HUES48 (cell line): ENCODE measurements around the gene MRAP.
"Not testable (repeated sequence)": the region's sequence is repeated elsewhere in the genome, so short reads cannot be mapped to it uniquely, and the experiment has no call there.

Experiments
- H3K27ac ChIP-seq: one replicate; pipeline ENCODE4 v1.7.0; 2013; ENCODE audit warnings: low read depth, low read length, inconsistent platforms
- H3K27me3 ChIP-seq: 2 replicates; pipeline ENCODE4 v1.6.1; 2013; ENCODE audit warnings: mild to moderate bottlenecking, low read length; ENCODE audit not compliant: control insufficient read depth, insufficient read depth
- H3K36me3 ChIP-seq: 2 replicates; pipeline ENCODE4 v1.6.1; 2013; ENCODE audit warnings: low read length; ENCODE audit not compliant: control insufficient read depth, insufficient read depth
- H3K4me1 ChIP-seq: 2 replicates; pipeline ENCODE4 v1.6.1; 2013; ENCODE audit warnings: mild to moderate bottlenecking, low read length; ENCODE audit not compliant: control insufficient read depth, insufficient read depth
- H3K4me3 ChIP-seq: 2 replicates; pipeline ENCODE4 v1.5.1; 2013; ENCODE audit warnings: mild to moderate bottlenecking, low read depth, low read length
- H3K9ac ChIP-seq: 2 replicates; pipeline ENCODE4 v1.6.1; 2013; ENCODE audit warnings: mild to moderate bottlenecking, low read depth, low read length, moderate library complexity
- H3K9me3 ChIP-seq: 2 replicates; pipeline ENCODE4 v1.6.1; 2013; ENCODE audit warnings: low read length; ENCODE audit not compliant: control insufficient read depth, insufficient read depth

The MRAP gene

GRCh38 chr21:32265321-32265720, 33.3 kb upstream of the MRAP start:
- H3K9me3 ChIP-seq, H3K27ac ChIP-seq, H3K4me3 ChIP-seq, H3K4me1 ChIP-seq, H3K27me3 ChIP-seq, H3K9ac ChIP-seq: not testable (repeated sequence)
- peaks cover 35% of the 10 kb centered on the region for H3K36me3 ChIP-seq

- Histone ChIP-seq H3K4me3 (no peak overlapping the region), H3K36me3 (peaks cover 75% of the 10 kb centered on the region), H3K27ac (no peak overlapping the region)
Observed at GRCh38 chr21:32270748-32271147, 27.9 kb upstream of the MRAP start.

DNA sequence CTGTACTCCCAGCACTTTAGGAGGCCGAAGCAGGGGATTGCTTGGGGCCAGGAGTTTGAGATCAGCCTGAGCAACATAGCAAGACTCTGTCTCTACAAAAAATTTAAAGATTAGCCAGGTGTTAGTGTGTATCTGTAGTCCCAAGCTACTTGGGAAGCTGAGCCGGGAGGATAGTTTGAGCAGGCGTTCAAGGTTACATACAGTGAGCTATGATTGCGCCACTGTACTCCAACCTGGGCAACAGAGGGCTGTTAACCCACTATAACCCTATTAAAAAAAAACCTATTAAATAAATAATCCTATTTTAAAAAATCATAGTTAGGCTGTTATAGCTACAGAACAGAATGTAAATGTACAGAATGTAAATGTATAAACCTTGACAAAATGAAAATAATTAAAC, 22.0 kb upstream of the MRAP start:
- H3K4me3 ChIP-seq = no peak overlapping the region
- no peaks in the 10 kb centered on the region for H3K27me3 ChIP-seq
- H3K4me1 ChIP-seq = peaks cover 11% of the 10 kb centered on the region
- no peaks in the 10 kb centered on the region for H3K9me3 ChIP-seq
- no peak overlapping the region for H3K9ac ChIP-seq
- peaks cover 31% of the 10 kb centered on the region for H3K36me3 ChIP-seq
- no peak overlapping the region for H3K27ac ChIP-seq

More at GRCh38 chr21:32270748-32271147, 27.9 kb upstream of the MRAP start:
- Histone ChIP-seq H3K9ac (no peak overlapping the region), H3K4me1 (no peaks in the 10 kb centered on the region), H3K9me3 (no peaks in the 10 kb centered on the region), H3K27me3 (no peaks in the 10 kb centered on the region)

- H3K4me1 ChIP-seq = peaks cover 11% of the 10 kb centered on the region
- no peaks in the 10 kb centered on the region for H3K9me3 ChIP-seq
- H3K9ac ChIP-seq = peak overlapping the region; percentile 68; the same call in 1 of the 2 replicates
- peak overlapping the region; percentile 91 for H3K4me3 ChIP-seq
- H3K36me3 ChIP-seq = peaks cover 17% of the 10 kb centered on the region
- H3K27ac ChIP-seq = peak overlapping the region; percentile 76
- no peaks in the 10 kb centered on the region for H3K27me3 ChIP-seq
Observed at GRCh38 chr21:32278103-32278502, 20.6 kb upstream of the MRAP start.

DNA sequence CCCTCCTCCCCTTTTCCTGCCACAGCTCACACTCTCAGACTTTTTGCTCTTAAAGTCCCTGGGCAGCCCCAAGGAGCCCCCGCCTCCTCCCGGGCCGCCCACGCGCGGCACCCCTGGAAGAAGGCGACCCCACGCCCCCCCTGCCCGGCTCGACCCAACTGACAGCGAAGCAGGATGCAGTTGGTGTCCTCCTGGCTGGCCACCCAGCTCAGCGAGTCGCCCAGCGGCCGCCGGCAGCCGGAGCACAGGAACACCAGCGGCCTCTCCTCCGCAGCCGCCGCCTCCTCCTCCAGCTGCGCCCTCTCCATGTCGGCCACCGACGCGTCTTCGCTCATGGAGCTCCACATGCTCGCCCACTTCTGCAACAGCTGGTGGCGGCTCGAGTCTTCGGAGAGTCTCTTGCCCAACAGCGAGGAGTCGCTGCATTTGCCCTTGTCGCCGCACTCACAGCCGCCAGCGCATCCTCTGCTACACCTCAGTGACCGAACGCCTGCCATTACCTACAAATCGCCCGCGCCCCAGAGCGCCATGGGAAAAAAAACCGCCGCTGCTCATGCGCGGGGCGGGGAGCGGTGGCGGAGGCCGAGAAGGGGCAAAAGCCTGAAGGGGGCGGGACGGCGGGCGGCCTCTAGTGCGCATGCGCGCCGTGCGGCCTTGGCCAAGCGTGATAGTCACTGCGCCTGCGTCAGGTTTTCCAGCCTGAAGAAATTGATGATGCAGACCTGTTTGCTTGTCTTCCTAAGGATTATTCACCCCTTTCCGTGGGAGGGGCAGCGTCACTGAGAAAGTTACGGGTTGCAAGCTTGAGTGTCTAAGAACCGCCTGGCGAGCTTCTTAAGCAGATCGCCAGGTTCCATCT, 19.9 kb upstream of the MRAP start, which contains the start of gene MIS18A:
Gene MIS18A, minus strand, starts transcription at position 532 of the 859 bp plus-strand sequence. Its CDS starts 35 bp downstream, at position 497.
- peak within 1 kb of the TSS; percentile 76 for H3K27ac ChIP-seq
- H3K9me3 ChIP-seq = no peaks in the 10 kb centered on the region
- no peaks in the 10 kb centered on the region for H3K27me3 ChIP-seq
- H3K36me3 ChIP-seq = peaks cover 12% of the 10 kb centered on the region
- H3K9ac ChIP-seq = peak within 1 kb of the TSS; percentile 68
- H3K4me3 ChIP-seq = peak within 1 kb of the TSS; percentile 91
- H3K4me1 ChIP-seq = peaks cover 11% of the 10 kb centered on the region

- H3K27me3 ChIP-seq = no peaks in the 10 kb centered on the region
- peak overlapping the region; percentile 91 for H3K4me3 ChIP-seq
- H3K4me1 ChIP-seq = peaks cover 11% of the 10 kb centered on the region
- no peaks in the 10 kb centered on the region for H3K9me3 ChIP-seq
- H3K36me3 ChIP-seq = peaks cover 7% of the 10 kb centered on the region
- peak overlapping the region; percentile 57 for H3K9ac ChIP-seq
- no peak overlapping the region for H3K27ac ChIP-seq
Observed at GRCh38 chr21:32279377-32279680, 19.3 kb upstream of the MRAP start.

- Histone ChIP-seq H3K27ac (no peak overlapping the region), H3K9me3 (no peaks in the 10 kb centered on the region), H3K36me3 (no peaks in the 10 kb centered on the region), H3K27me3 (no peaks in the 10 kb centered on the region), H3K4me1 (peaks cover 11% of the 10 kb centered on the region), H3K9ac (no peak overlapping the region), H3K4me3 (no peak overlapping the region)
Observed at GRCh38 chr21:32281531-32281930, 17.1 kb upstream of the MRAP start.

DNA sequence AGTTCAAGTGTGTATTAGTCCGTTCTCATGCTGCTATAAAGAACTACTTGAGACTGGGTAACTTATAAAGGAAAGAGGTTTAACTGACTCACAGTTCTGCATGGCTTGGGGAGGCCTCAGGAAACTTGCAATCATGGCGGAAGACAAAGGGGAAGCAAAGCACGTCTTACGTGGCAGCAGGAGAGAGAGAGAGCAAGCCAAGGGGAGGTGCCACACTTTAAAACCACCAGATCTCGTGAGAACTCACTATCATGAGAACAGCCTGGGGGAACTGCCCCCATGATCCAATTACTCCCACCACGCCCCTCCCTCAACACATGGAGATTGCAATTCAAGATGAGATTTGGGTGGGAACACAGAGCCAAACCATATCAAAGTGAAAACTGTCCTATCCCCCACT, 15.7 kb upstream of the MRAP start:
- peaks cover 5% of the 10 kb centered on the region for H3K4me1 ChIP-seq
- H3K4me3 ChIP-seq = no peak overlapping the region
- H3K9me3 ChIP-seq = no peaks in the 10 kb centered on the region
- H3K9ac ChIP-seq = no peak overlapping the region
- no peak overlapping the region for H3K27ac ChIP-seq
- no peaks in the 10 kb centered on the region for H3K36me3 ChIP-seq
- no peaks in the 10 kb centered on the region for H3K27me3 ChIP-seq

GRCh38 chr21:32285476-32285875, 13.2 kb upstream of the MRAP start:
- H3K4me3 ChIP-seq = no peak overlapping the region
- no peaks in the 10 kb centered on the region for H3K4me1 ChIP-seq
- H3K27ac ChIP-seq = no peak overlapping the region
- H3K9ac ChIP-seq = no peak overlapping the region
- H3K36me3 ChIP-seq = no peaks in the 10 kb centered on the region
- no peaks in the 10 kb centered on the region for H3K27me3 ChIP-seq
- no peaks in the 10 kb centered on the region for H3K9me3 ChIP-seq

DNA sequence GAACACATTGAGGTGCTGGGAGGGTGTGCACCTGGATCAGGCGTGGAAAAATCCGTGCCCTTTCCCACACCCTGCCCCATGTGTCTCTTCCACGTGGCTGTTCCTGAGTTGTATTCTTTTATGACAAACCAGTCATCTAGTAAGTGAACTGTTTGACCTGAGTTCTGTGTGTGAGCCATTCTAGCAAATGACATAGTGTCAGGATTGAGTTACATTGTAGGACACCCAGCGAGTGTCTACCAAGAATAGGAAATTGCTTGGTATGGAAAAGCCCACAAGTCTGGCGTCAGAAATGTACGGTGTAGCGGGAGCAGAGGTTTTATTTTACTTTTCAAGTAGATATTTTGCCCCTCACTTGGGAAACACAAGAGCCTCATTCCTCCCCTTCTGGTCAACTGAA, 1.2 kb upstream of the MRAP start:
- Histone ChIP-seq H3K36me3 (0 out of 2 replicates have a peak, but pooled peaks cover 3% of the 10 kb centered on the region), H3K27me3 (no peaks in the 10 kb centered on the region), H3K27ac (no peak overlapping the region), H3K9ac (no peak overlapping the region), H3K9me3 (no peaks in the 10 kb centered on the region), H3K4me1 (no peaks in the 10 kb centered on the region), H3K4me3 (no peak overlapping the region)

- no peak overlapping the region for H3K9ac ChIP-seq
- H3K27me3 ChIP-seq = no peaks in the 10 kb centered on the region
- H3K36me3 ChIP-seq = 0 out of 2 replicates have a peak, but pooled peaks cover 4% of the 10 kb centered on the region
- H3K27ac ChIP-seq = no peak overlapping the region
- no peaks in the 10 kb centered on the region for H3K4me1 ChIP-seq
- H3K9me3 ChIP-seq = no peaks in the 10 kb centered on the region
- no peak overlapping the region for H3K4me3 ChIP-seq
Observed at GRCh38 chr21:32298148-32298559, 501 bp upstream of the MRAP start.
